NCI-H446 treated with DMSO at 0.1 percent for 48 hours (cell line): ENCODE data around the gene UNC79.

Experiments
- DNase-seq: peaks from one replicate; lab custom pipeline; 2025; lab: John Stamatoyannopoulos, UW

The UNC79 gene

DNA sequence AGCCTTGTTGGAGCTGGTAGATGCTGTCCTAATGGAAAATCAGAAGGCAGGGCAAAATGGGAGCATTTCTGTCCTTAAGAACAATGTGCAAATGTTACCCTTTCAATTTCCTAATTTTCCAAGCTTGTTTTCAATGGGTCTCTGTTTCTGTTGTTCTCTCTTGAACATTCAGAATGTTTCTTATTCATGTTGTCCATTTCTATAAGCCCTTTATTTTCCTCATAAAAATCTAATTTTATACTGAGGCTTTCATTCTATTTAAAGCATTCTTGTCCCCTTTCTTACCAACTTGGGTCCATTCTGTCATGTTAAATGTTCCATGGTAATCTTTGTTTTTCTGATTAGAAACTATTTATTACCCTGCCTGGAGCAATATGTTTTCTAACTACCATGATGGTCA is 232.6 kb downstream of the UNC79 start:
- no peak for DNase-seq

DNA sequence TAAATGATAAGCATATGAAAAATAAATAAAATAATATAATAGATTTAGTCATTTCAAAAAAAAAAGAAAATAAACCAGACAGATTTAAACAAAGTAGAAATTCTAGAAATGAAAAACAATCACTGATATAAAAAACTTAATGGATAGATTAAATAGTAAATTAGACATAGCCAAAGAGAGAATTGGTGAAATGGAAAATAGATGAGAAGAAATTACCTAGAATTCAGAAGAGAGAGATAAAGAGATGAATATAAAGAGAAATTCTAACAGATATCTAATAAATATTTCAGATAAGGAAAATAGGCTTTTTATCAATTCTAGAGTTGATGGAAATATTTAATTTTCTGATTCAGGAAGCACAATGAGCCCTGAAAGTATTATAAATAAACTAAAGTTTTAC is 234.4 kb downstream of the UNC79 start:
- DNase-seq: no peak

DNA sequence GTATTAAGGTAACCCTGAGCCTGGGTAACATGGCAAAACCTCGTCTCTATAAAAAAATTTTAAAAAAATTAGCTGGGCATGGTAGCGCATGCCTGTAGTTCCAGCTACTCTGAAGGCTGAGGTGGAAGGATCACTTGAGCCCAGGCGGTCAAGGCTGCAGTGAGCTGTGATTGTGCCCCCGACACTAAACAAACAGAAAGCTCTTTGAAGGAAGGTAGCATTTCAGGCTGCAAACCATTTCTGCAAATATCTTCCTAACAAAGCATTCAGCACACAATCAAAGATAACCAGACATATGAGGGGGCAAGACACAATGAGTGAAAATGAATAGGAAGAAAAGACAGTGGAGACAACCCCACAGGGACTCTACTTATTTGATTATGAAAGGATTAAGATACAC is 238.9 kb downstream of the UNC79 start:
- no peak for DNase-seq

DNA sequence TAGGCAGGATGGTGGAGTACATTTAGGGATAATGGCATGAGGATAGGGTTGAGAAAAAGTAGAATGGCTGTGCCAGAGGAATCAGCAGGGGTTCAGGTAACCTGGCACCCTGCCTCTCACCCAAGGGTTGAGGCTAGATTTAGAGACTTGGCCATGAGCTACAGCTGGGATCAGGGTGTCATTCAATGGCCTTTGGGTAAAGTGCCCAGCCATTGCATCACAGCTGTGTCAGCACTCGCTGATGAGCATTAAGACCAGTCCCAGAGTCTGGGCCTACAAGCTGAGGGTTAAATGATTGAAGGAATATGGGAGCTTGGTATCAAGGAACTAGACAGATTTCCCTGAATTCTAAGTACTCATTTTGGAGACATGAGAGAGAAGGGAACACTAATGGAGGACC is 243.6 kb downstream of the UNC79 start:
- no peak for DNase-seq

DNA sequence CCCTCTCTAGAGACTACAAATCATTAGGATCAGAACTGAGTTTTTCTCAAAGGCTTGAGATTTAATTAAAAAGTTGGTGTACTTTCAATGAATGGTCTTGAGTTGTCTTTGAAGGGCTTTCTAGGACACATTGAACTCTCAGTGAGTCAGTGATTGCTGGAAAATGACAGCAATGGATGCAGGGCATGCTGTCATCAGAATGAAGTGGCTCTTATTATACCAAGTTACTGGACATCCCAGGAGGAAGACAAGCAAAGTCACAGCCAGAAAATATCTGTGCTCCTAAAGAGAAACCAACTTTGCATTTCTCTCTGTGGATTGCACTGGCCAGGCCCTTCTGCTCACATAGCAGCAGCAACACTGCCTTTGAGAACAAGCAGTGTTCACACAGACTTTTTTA is 244.9 kb downstream of the UNC79 start:
- DNase-seq: no peak

DNA sequence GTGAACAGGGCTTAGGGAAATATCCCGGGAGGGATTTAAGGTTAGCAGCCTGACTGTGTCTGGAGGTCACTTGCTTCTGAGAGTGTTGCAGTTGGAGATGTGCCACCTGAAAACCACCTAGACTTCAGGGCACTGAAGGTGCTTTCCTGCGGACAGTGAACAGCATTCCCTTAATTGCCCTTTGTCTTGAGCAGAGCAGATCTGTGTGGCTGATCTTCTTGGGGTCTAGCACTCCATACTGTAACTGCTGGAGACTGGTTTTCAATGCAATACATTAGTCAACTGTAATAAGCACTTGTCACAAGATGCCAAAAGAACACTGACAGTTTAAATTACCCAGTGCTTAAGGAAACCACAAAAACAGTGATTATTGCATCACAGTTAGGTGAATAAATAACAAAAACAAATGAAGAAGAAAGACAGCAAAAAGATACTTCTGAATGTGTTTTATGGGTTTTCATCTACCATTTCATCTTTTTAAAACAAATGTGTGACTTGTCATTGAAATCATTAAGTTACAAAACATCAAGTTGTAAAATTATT is 245.7 kb downstream of the UNC79 start:
- DNase-seq: no peak

DNA sequence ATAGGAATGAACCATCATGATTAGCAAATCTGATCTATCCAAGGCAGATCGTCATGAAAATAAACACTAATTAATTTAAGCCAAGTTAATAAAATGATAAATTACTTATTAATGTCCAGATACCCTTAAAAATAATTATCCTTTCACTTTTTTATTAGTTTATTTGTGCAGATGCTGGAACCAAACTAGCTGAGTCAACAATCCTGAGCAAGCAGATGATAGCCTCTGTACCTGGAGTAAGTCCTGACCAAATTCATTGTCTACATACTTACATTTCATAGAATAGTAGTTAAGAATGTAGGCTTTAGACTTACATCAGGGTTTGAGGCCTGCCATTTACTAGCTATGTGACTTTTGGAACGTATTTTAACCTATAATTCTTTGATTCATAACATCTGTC is 251.7 kb downstream of the UNC79 start:
- DNase-seq: no peak

DNA sequence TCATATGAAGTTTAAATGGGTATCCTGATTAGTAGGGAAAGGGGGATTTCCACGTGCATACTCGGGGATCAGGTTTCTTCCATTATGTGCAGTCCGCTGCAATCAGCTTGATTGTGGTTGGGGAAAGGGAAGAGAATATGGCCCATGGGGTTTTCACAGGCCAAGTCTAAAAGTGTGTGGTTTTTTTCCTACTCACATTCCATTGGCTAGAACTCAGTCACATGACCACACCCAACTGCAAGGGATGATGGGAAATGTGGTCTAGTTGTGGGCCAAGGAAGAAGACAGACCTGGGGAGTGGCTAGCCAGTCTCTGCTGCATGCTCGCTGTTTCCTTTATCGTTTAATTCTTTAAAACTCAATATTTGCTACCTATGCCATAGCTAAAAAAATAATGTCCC is 252.5 kb downstream of the UNC79 start:
- no peak for DNase-seq

DNA sequence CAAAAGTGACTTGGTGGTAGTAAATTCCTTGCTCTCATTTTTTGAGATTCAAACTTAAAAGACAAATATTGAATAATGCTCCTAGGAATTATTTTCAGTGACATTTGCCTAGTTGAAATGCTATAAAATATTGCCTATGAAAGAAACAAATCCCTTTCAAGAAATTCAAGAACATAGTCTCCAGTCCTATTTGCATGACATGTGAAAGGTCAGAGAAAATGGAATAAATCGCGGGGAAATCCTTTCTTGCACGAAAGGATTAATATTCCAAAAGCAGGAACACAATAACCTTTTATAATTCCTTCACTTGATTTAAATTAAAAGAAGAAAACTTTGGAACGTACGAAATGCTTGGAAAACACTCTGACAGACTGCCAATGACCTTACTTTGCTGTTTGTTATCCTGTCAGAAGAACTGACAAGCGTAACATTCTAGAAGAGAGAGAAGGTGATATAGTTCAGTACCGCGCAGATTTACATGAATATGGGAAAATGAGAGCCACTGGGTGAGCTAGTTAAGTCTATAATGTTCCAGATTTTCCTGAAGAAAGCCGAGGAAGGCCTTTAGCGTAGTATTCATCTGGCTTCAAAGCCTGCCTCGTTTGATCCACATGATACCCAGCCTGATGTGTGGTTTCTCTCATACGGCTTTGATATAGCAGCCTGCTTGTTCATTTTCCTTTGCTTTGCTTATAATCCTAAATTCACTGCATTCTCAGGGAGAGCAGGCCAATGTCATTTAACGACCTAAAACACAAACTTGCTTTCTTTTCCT is 254.6 kb downstream of the UNC79 start:
- no peak for DNase-seq

DNA sequence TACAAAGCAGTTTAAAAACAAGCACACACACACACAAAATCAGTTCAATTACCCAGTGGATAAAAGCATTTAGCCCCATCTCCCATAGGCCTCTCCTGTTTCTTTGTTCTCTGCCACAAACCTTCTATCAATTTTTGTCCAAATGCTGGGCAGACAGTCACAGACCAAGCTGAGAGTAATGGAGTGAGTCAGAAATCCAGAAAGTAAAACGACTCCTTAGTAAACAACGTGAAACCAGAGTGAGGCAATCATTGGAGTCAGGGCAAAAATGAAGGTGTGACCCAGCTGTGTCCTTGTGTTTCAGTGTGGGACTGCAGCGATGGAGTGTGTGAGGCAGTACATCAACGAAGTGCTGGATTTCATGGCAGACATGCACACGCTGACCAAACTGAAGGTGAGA is 255.5 kb downstream of the UNC79 start:
- DNase-seq: no peak

DNA sequence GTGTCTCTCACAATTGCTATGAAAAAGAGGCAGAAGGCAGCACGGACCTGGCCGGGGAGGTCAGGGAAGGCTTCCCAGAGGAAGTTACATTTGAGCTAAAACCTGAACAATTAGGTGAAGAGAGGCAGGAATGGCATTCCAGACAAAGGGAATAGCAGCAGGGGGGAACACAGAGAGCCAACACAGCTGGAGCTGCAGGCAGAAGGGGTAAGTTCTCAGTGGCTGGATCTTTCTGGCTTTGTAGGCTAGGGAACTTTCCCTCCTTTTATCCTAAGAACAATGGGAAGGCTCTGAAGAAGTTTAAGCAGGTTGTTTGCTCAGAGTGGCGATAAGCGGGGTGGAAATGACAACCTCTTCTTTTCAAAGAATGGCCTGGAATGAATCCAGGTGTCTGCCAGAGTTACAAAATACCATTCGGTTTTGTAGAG is 257.5 kb downstream of the UNC79 start:
- no peak for DNase-seq

DNA sequence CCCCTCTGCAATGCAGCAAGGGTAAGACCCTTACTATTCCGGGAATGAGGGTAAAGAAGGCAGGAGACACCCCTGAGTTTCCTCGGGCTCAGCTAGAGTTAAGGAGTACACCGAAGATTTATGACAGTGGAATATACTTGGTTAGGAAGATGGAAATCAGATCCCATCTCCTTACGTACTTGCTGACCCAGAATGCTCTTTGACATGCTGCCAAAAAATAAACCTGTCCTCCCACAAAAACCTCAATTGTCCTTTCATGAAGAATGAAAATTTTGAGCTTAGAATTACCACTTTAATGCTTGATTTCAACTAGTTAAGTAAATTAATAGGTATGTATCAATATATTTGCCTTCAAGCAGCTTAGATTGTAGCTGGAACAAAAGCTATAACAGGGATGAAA is 258.1 kb downstream of the UNC79 start:
- no peak for DNase-seq

DNA sequence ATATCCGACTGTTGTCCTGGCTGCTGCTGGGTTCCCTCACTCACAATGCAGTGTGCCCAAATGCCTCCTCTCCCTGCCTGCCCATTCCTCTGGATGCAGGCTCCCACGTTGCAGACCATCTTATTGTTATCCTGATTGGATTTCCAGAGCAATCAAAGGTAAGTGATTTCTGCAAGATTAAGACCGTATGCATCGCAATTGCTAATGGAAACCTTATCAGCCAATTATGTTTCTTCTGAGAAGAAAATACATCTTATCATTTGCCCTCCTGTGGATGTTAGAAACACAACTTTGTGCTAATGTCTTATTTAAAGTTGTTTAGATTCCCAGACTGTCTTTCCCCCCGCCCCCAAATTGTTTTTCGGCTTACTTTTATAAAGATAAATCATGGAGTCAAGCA is 259.4 kb downstream of the UNC79 start:
- DNase-seq: no peak

DNA sequence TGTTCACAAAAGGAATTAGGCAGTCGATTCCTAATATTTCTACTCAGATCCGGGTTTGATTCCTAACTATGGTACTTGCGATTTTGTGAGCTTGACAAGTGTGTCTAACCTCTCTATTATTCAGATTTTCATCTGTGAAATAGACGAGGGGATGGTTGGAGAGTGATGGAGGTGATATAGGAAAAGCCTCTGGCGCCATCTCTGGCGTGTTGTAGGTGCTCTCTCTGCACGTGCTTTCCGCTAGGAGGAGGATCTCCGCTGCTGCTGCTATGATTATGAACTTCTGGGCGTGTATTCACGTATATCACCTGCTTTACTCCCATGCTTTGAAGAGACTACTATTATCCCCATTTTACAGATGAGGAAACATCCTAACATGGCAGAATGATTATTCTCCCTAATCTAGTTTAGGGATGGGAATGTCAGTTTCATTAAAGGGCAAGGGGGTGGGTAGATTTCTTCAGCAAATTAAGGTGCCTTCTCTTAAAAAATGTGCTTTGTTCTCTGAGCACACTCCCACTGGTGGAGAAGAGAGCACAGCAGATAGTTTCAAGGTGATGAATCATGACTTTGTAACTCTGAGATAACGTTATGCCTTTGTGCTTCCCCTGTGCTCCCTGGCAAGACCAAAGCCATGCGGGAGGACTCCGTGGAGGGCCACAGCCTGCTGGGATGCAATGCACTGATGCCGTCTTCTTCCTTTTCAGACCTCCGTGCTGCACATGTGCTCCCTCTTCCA is 260.5 kb downstream of the UNC79 start:
- no peak for DNase-seq

DNA sequence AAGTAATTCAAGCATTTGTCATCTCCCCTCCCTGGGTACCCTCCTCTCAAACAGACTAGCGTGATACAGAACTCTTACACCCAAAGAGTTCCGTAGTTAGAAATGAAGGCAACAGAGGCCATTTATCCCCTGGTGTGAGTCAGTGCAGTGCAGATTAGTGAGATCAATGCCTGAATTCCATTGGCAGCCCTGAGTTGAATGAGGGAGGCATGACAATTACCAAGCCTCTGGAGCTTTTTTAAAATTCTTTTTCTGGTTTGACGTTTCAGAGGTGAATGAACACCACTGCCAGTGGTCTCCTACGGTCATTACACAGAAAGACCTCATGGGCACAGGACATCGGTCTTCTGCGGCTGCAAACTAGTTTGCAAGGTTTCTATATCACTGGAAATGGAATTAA is 263.2 kb downstream of the UNC79 start:
- no peak for DNase-seq

DNA sequence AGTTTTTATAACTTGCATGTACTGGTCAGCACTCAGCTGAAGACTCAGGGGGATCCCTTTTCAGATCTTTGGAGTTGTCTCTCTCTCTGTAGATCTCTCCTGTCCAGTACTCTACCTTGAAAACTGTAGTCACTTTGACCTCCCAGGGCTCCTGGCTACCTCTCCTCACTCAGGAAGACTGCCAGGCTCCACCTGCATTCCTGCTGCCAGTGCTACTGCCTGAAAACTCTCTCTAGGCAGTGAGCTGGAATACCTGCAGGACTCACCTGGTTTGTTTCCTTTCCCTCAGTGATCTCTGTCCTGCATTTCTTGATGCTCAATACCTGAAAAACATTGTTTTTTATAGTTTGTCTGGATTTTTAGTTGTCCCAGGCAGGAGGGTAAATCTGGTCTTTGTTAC is 270.2 kb downstream of the UNC79 start:
- no peak for DNase-seq

DNA sequence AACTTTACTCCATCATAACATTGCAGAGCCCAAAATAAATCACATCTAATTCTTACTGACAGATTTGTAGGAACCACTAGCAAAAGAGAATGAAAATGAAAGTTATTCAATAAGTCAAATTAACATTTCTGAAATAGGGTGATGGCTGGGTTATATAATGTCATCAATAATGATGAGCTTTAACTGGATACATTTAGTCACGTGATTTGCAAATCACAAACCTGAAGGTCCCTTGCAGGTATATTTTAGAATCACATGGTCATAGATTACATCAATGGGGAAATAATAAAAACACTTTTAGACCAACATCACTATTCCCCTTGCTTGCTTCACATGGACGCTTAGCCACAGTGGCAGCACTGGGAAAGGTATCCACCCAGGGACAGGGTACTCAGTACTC is 270.8 kb downstream of the UNC79 start:
- no peak for DNase-seq

DNA sequence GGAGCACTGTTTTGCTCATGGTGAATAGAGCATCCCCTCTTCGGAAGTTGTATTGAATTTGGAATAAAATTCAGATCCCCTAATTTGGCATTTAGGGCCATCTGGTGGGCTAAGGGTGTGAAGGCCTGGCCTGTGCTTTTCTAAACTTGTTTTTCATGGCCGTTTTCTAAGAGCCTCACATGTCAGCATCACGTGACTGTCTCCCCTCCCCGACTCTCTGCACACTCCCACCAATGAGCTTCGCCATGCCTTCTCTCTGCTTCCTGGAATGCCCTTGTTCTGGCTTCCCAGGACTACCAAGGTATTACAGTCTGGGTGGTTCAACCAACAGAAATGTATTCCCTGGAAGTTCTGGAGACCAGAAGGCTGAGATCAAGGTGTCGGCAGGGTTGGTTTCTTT is 272.2 kb downstream of the UNC79 start:
- no peak for DNase-seq

DNA sequence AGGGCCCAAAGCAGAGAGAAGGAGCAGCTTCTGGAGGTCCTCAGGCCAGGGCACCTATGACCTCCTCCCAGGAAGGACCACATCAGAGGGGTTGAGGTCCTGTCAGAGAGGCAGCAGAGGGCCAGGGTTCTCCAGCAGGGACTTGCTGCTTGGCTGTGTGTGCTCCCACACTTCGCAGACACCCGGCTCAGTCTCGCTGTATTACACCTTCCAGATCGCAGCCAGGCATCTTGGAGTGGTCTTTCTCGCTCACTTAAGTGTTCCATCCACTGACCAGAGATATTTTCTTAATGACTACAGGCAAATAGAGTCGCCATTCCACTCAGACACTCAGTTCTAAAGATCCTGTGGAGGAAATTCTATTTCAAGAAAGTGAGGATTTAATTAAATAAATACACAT is 273.2 kb downstream of the UNC79 start:
- no peak for DNase-seq

DNA sequence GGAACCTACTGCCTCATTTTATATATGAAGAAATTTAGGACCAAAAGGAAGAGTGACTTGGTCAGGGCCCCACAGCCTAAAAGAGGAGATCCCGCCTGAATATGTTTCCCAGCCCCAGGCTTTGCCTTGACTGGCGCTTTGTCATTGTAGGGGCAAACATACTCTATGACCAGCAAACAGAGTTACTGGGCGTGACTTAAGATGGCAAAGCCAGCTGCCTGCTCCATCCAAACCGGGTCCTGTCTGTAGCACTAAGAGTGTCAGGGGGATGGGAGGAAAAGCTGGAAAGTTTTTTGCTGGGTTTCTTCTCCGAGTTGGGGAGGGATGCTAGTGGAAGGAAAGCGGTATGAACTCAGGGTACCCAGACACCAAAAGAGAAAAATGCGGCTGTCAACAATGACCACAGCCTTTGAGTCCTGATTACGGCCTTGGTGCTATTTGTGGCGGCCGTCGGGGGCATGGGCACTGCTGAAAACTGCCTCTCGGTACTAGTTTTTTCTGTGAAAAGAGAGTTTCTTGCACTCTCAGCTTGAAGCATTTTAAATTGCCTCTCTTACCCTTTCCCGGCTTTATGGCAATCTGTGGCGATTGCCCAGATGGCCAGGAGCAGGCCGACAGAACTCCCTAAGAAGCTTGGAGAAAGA is 274.9 kb downstream of the UNC79 start:
- no peak for DNase-seq

DNA sequence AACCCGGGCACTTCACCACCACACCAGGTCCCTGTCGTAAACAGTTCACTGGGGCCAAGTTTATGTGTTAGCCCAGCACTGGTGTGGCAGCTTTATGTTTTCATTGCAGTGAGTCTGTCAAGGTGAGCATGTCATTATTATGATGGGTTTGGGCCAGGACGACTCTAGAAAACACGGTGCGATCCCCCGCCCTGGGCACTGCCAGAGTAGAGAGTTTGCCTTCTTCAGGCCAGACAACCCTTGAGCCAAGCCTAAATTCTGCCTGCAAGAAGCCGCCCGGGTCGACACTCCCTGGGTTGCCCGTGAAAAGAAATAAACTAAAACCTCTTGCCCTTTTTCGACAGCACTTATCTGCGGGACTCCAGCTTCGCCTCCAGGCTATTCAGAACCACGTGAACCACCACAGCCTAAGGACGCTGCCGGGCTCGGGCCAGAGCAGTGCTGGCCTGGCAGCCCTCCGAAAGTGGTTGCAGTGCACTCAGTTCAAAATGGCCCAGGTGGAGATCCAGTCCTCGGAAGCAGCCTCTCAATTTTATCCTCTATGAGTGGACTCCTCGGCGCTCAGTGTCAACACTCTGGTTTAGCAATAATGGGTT is 275.7 kb downstream of the UNC79 start:
- no peak for DNase-seq

DNA sequence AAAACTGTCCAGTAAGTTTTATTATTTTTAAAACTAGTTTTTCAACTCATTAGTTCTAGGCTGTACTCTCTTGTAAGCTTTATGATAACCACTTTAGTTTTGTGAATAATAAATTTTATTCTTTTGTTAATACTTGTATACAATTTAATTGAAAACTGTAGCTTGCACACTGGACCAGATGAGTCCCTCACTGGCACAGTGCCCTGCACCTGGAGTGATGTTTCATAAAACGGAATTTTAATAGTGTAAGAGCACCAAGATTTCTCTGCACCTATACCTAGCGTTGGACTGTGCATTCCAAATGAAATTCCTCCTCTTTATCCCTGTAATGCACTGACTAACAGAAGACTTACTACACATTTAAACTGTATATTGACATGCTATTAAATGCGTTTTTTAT is 276.7 kb downstream of the UNC79 start:
- DNase-seq: no peak

DNA sequence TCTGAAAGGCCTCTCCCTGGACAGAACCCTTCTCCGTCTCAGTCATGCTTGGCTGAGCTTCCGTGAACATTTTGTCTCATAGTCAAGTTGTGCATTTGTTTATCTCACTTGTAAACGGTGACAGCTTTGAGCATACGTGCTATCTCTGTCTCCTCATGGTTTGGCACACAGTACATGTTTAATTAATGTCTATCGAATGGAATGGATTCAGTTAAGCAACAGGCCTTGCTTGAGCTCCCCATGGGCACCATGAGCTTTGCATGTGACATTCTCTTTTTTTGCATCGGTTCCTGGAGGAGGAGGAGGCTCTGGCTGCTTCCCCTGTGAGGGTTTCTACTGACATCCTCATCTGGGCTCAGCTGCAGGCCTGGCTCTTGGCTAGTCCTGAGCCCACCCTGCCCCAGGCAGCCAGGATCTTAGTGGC is 277.6 kb downstream of the UNC79 start:
- DNase-seq: no peak
